Pulmonary artery endothelial cell (primary cell): Measurements from ENCODE around the gene DCLRE1A. TPM values are rescaled to one million over a fixed set of nuclear protein-coding genes. Genes with fewer than 3 reads are reported as not detected.
"Not testable (repeated sequence)": the region's sequence is repeated elsewhere in the genome, so short reads cannot be mapped to it uniquely, and the experiment has no call there.

ENCODE experiments used
- DNase-seq: peaks from one replicate; pipeline ENCODE4 v3.0.0-alpha.2; 2011; ENCODE audit warnings: low read depth, low spot score
- total RNA-seq: library from RNA; depleted of rRNA; stranded (reverse); fragments of >200 nt; gene quantifications from 2 replicates; pipeline ENCODE4 v1.2.3, GENCODE V29; 2014

DCLRE1A gene
- total RNA-seq, 1 donor from 2014 or later = 7.1 TPM

DNA sequence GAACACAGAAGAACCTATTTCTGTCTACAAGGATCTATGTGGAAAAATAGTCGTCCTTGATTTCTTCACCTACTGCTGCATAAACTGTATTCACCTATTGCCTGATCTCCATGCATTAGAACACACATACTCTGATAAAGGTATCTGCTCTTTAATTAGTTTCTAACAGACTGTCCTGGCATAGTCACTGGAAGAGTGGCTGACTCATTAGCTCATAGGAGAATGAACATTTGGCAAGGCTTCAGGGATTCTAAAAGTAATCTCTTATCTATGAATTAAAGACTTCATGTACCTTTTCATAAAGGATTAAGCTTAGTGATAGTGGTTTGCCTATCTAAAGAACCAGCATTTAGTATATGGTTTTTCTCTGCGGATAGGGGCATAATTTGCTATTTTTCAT is 4.7 kb upstream of the DCLRE1A start:
- no peak for DNase-seq

DNA sequence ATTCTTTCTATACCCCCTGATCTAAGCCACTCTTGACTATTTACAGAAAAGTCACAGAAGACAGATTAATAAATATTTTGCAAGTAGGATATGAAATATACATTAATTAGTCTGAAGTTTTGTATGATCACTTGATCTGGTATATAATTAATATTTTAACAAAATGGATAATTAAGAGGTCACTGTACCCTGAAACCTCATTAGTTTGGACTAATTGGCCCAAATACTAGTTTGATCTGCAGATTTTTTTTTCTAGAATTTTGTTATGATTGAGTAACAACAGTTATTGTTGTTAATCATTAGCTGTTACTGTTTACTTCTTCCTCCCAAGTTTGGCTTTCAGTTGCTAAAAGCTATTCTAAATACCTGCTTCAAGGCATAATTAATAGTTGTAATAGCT is 3.3 kb upstream of the DCLRE1A start:
- no peak for DNase-seq

DNA sequence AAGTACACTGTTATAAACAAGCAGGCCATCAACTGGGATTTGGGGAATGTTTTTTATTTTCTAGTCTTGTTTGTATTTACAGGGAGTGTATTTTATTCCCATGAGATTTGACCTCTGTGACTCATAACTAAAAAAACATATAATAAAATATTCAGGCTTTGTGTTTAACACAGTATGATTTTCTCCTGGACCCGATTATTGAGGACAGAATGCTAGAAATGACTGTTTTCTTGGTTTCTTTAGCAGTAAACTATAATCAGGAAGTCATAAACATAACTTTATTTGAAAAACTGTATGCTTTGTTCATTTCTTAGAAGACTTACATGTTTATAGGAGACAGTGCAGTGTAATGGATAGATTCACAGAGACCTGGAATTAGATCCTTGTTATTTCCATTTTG is 2.7 kb upstream of the DCLRE1A start:
- no peak for DNase-seq

DNA sequence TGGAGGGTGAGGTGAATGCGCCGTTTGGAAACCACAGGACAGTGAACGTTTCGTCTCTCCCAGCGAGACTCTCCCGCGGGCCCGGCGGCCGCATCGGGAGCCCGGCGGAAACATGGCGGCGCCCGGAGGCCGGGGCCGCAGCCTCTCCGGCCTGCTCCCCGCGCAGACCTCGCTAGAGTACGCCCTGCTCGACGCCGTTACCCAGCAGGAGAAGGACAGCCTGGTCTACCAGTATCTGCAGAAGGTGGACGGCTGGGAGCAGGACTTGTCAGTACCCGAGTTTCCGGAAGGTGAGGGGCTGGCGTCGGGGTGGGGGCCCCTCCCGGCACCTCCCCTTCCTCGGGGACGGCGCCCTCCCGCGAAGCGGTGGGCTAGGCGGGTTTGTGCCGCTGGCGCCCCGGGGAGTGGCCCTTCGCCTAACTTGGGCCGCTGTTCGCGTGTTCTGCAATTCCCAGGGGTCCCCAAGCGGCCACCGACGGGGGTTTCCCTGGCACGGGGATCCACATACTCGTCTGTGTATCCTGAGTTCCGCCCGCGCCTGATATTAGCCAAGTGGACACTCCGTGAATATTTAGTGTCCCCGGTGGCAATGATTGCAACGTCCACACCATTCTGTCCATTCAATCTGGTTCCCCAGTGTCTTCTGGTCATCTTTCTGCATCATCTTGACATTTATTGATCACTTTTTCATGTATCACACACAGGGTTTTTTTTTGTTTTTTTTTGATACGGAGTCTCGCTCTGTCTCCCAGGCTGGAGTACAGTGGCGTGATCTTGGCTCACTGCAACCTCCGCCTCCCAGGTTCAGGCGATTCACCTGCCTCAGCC is 1.1 kb upstream of the DCLRE1A start:
- DNase-seq = no peak

DNA sequence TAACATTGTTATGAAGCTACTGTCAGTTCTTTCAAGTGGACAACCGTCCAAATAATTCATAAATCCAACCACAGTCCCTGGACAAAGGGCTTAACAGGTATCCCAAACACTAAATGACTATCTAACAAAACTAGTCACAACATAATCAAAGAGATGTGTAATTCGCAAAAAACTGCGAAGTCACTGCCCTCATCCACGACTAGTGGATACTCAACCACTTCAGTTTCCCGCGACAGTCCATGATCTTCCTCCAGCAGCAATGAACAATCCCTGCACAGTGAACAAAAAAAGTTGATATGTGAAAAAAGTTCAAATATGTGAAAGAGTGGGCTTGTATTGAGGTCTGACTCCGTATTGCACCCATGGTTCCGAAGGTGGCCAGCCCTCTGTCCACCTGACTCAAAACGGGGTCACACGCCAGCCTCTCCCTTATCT is 287 bp downstream of the DCLRE1A start:
- DNase-seq = no peak

DNA sequence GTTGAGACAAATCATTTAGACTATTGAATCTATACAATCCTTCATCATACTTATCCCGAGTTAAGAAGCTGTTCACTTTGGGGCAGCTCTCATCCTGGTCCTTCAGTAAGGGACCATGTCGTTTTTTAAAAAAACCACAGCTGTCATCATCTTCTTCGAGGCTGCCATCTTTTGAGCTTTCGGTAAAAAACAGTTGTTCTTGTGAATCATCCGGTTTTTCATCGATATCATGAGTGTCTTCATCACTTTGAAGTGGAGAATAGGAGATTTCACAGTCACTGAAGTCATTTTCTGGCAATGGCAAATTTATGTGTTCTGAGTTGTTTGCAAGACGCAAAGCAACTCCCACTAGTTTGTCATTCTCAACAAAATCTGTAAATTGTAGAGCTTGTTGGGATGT is 3.9 kb downstream of the DCLRE1A start:
- DNase-seq = no peak

- no peak for DNase-seq
Observed at GRCh38 chr10:113849140-113849803, 4.6 kb downstream of the DCLRE1A start.

DNA sequence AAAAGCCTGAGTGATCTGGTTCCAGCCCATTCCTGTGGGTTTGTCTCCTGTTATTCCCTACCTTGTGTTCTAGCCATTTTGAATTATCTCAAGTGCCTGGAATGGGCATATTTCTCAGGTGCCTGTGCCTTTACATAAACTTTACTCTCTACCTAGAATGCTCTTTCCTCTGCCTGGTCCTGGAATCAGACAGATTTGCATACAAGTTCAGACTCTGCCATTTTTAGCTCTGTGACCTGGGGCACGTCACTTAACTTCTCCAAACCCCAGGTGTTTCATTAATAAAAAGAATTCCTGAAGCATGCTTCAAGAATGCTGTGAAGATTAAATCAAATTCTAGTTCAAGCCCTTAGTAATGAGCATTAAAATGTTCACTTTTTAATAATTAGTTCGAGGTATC is 7.8 kb downstream of the DCLRE1A start:
- no peak for DNase-seq

DNA sequence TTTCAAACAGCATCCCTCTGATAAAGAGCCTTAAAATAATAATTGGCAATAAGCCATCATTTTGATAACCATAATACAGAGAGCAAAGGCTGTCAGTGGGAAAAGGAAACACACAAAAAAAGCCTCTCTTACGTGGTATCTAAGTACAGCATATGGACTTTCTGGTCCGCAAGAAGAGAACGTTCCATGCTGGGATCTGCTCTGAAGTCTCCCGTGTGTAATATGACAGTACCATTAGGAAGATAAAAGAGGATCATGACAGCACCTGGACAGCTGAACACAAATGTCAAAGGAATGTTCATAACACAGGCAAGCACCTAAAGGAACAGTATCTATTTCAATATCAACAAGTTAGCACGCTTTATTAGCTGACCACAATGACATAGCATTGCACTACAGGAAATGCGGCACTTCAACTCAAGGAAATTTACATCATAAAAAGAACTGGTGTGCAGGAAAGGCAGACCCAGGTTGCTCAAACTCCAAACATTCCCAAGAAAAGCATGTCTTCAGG is 9.9 kb downstream of the DCLRE1A start:
- no peak for DNase-seq

- no peak for DNase-seq
Observed at GRCh38 chr10:113842171-113842570, 11.7 kb downstream of the DCLRE1A start.

- DNase-seq = not testable (repeated sequence)
Observed at GRCh38 chr10:113828567-113828966, 25.3 kb downstream of the DCLRE1A start.

- no peak for DNase-seq
Observed at GRCh38 chr10:113825791-113826190, 28.1 kb downstream of the DCLRE1A start.

DNA sequence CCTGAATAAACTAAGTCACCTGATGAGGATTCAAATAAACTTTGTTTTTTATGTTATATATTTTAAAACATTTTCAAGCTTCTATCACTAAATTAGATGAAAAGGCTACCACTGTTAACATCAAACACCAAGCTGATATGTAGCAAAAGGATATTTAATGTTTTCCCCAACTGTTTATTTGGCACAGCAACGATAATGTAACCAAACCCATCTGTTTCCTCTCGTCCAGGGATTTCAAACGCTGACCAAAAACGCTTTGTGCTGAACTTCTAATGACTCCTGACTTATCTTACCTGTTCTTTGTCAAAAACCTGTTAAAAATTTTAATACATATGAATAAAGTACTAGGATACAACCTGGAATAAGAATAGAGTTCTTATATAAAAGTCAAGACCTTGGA is 30.5 kb downstream of the DCLRE1A start:
- DNase-seq = no peak

DNA sequence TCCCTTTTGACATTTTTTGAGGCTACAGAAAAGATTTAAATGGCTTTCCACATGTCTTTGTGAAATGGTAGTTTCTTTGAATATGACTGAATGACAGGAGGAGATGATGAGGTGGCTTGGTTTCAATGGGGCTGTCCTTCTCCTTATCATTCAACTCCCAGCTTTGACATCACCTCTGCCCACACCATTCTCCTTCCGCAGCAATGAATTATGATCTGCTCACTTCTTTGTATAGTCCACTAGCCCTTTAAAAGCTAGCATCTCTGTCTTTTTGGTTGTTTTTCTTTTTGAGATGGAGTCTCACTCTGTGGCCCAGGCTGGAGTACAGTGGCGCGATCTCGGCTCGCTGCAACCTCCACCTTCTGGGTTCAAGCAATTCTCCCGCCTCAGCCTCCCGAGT is 31.7 kb downstream of the DCLRE1A start:
- DNase-seq = no peak

GRCh38 chr10:113821306-113821705 is 32.6 kb downstream of the DCLRE1A start:
- not testable (repeated sequence) for DNase-seq

DNA sequence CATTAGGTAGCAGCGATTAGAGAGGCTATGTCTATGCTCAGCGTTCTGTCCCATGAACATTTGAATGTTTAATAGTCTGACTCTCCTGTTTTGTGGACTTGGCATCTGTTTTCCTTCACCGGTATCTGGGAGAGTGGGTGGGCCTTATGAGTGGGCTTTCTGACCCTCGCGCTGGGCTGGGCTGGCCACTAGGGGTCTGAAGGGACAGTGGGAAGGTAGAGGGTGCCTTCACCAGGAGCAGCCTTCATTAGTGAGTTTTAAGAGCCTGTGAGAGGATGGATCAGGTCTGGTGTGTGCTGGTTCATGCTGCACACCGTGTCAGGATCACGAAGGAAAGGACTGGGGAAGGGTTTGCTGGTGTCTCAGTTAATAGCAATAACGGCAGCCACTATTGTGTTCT is 33.4 kb downstream of the DCLRE1A start:
- no peak for DNase-seq

GRCh38 chr10:113819989-113820388 is 33.9 kb downstream of the DCLRE1A start:
- DNase-seq = no peak

DNA sequence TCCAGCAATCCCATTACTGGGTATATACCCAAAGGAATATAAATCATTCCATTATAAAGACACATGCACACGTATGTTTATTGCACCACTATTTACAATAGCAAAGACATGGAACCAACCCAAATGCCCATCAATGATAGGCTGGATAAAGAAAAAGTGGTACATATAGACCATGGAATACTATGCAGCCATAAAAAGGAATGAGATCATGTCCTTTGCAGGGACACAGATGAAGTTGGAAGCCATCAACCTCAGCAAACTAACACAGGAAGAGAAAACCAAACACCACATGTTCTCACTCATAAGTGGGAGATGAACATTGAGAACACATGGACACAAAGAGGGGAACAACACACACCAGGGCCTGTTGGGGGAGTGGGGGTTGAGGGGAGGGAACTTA is 39.2 kb downstream of the DCLRE1A start:
- not testable (repeated sequence) for DNase-seq

DNA sequence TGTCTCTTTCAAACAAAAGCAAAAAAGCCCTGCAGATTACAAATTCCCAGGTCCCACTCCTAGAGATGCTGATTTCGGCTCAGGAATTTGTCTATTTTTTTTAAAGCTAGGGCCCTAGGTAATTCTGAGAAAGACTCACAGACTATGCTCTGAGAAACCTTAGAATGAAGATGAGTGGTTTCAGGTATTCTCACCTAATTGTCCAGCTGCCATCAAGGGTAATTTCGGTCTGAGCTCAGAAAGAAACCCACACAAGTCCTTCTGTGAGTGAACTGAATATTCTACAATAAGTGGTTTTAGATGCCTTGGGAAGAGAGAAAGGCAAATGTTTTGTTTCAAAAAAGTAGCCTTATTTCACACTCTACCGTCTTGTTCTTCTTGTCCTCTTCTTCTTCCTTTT is 45.7 kb downstream of the DCLRE1A start:
- no peak for DNase-seq

GRCh38 chr10:113806503-113806902 is 47.4 kb downstream of the DCLRE1A start:
- no peak for DNase-seq

- no peak for DNase-seq
Observed at GRCh38 chr10:113802997-113803396, 50.9 kb downstream of the DCLRE1A start.

GRCh38 chr10:113801569-113801968 is 52.3 kb downstream of the DCLRE1A start:
- DNase-seq = no peak

DNA sequence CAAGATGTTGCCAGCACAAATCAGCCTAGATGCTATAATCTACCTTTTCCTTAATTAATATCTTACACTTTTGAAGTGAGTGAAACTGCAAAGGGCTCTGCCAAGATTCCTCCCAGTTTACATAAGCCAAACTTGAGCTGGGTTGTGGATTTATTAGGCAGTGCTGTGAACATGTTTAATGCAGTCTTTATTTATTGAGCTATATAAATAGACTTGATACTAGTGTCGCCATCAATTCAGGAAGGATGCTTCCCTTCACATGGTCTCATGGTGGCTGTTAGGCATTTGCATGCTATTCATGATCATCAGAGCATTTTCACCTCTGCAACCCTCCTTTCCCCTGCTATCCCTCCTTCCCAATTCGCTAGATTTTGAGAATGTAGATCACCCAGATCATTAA is 62.2 kb downstream of the DCLRE1A start:
- DNase-seq = no peak
